ENCODE data around the gene GPR183.

Gene GPR183

GRCh38 chr13:99311748-99312492 is 4.7 kb upstream of the GPR183 start:
- DNase-seq (ENCODE audit: low spot score): no peak

DNA sequence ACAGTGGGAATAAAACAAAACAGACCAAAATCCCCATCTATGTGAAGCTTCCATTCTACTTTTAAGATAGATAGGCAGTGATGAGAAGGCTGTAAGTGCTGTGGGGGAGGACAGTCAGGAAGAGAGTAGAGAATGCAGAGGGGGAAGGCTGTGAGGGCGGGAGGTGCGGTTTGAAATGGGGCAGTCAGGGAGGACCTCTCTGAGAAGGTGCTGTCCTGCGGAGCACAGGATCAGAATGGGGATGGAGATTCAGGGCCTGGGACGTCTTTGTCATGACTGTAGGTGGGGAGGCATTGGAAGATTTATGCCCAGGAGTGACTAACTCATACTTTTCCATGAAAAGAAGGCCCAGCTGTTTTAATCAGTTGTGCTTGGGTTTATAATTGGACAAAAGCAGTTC is 3.9 kb upstream of the GPR183 start:
- no peak for DNase-seq (ENCODE audit: low spot score)

GRCh38 chr13:99310382-99311031 is 3.3 kb upstream of the GPR183 start:
- DNase-seq (ENCODE audit: low spot score): no peak

DNA sequence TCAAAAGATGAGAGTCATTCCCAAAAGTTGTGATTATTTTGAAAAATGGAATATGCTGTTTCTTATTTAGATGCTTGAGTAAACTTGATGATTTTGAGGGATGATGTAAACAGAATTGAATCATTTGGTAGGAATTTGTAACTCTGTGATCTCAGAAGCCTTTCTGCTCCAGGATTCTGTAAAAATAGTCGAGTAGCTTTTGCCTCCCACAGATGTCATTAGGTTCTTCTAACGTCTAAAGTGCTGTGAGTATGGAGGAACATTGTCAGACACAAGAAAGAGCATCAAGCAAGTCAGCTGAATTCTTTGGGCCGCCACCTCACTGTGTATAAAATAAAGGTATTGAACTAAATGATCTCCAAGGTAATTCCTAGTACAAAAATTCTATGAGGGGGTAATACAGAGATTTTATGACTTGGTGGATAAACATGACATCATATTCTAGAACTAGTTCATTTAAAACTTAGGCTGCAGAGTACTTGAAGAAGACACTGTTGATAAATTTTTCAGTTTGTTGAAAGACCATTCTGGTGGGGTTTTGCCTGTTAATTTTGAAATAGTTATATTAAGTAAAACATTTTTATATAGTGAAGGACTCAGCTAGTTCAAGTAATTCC is 1.4 kb upstream of the GPR183 start:
- DNase-seq (ENCODE audit: low spot score): no peak

DNA sequence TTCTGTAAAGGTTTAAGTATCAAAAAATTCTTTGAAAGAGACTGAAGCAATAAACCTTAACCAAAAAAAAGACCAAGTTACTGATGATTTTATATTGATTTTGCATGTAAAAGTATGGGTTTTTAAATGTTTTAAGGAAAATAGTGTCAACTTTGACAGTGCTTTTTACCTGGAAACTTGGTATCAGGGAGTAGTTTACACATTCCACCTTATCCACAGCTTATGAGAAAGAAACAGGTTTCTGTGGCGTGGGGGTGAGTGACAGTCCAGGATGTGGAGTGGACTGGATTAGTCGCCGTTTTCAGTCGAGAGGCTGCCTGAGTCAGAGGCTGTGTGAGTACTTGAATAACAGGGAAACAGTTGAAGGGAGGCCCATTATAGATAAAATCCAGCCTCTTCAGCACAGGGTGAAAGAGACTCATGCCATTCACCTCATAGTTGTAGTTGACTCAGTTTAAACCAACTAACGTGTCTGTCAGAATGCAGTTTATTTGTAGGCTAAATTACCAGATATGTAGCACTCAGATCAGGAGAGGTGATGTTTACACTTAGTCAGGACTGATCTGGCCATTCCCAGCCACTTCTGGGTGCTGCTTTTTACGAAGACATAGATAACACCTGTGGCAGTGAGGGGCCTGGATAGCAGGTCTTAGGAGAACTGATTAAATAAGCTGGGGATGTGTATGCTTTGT is 595 bp upstream of the GPR183 start:
- DNase-seq (ENCODE audit: low spot score): peak; percentile 86

DNA sequence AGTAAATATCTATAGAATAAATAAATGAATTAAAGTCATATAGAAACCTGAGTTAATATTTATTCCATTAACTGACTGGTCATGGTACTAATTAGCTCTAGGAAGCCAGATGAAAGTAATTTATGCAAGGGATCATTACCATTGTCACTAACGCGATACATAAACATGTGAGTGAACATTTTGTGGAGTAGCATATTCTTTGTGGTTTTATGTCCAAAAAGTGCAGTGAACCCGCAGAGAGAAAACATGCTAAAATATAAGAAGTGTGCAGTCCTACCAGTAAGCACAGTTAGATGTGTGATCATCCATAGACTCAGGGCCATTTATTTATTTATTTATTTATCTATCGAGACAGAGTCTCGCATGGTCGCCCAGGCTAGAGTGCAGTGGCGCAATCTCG is 1.6 kb downstream of the GPR183 start:
- no peak for DNase-seq (ENCODE audit: low spot score)

GRCh38 chr13:99305158-99305557 is 2.0 kb downstream of the GPR183 start:
- DNase-seq (ENCODE audit: low spot score): no peak

DNA sequence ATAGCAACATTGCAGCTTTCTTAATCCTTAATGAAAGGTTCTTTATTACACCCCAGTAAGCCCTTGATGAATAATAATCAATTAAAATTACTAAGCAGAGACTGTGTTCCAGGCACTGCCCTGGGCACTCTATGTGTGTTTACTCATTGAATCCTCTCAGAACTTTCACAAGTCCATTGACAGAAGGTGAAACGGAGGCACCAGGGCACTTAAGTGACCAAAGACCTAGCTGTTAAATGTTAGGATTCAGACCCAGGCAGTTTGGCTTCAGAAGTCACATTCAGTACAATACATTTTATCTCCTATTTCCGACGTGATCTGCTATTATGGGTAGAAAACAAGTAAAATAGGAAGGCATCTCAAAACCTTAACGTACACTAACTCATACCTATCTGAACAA is 2.7 kb downstream of the GPR183 start:
- DNase-seq (ENCODE audit: low spot score): no peak

- DNase-seq (ENCODE audit: low spot score): no peak
Measured at GRCh38 chr13:99303863-99304521, 3.2 kb downstream of the GPR183 start.

DNA sequence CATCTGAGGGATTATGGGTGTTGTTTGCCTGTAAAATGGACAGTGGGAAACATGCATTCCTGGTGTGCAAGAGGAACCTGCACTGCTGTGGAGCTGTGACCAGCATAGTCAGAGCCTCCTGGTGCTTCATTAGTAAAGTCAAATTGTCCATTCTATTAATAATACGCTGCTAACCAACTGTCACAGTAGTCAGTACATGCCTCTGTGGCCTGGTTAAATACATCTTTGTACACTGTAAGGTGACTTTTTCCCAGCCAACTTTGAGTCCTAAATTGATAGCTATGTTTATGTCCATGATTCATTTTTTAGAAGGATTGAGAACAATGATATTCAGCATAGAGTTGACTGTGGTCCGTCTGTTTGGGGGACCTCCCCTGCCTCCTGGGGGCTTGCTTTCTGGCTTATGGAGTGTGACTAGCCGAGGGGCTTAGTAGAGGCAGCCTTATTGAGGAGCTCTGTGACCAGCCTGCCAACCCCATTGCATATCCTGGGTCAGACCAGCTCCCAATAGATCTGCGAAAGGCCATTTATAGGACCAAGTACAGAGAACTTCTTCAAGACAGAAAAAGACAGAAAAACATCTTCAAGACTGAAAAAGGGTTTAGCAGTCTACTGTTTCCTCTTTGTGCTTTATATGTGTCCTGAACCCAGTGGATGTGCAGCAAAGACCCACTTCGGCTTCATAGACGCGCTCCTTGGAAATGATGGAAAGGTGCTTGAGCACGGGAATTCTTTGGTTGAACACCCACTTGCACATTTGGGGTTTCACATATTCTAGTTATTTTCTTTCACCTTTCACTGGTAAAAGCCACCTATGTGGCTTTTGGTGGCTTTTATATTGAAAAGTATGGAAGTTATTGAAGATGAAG is 4.3 kb downstream of the GPR183 start:
- DNase-seq (ENCODE audit: low spot score): no peak

DNA sequence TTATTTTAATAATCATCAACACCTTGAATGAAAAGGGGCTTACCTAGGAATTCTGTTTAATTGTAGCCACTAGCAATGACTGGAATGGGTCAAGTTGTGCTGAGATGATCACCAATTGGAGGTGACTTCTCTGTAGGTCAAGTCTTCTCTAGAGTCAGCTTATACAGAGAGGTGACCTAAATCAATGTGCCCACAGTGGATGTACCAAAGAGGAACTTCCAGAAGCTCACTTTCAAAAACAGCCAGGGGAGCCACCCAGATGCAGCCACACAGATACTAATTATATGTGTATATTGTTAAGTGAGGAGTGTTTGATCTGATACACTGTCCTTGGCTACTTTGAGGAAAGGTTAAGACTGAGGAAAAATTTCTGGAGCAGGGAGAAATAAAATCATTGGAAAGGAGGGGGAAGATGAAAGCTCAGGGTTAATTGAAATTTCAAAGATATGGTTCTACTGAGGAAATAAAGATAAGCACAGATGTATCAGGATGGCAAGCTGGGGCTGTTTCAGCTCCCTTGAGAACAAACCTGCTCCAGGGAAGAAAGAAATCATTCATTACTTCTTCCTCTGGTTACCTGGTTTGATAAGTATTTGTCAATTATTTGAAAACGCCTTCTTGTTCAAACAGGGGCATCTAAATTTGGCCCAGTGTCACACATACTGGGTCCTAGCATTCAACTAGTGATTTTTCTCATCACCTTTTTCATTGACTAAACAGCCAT is 5.1 kb downstream of the GPR183 start:
- DNase-seq (ENCODE audit: low spot score): no peak

GRCh38 chr13:99301056-99301838 is 6.0 kb downstream of the GPR183 start:
- DNase-seq (ENCODE audit: low spot score): no peak

GRCh38 chr13:99299920-99300341 is 7.3 kb downstream of the GPR183 start:
- no peak for DNase-seq (ENCODE audit: low spot score)

DNA sequence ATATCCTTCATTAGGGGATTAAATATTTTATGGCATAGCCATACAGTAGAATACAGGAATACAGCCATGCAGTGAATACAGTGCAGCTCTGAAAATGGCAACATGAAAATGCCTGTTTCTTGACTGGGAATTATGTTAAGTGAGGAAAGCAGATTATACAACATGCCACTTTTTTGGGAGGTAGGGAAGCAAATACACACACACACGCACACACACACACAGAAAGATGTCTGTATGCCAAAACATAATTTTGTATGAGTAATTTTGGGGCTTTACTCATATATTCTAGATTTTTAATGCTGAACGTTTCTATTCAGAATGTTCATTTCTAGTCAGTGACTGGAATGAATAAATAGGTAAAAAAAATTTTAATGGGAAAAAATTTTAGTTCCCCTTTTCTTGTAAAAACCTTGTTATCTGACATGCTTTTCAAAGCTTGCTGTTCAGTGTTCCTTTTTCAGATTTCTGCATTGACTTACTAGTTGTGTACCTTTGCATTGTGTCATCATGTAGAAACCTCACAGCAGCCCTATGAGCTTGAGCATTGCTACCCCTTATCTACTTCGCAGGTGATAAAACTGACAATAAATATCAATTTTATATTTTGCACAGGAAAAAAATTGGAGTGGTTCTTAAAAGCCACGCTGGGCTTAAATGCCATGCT is 7.8 kb downstream of the GPR183 start:
- no peak for DNase-seq (ENCODE audit: low spot score)

DNA sequence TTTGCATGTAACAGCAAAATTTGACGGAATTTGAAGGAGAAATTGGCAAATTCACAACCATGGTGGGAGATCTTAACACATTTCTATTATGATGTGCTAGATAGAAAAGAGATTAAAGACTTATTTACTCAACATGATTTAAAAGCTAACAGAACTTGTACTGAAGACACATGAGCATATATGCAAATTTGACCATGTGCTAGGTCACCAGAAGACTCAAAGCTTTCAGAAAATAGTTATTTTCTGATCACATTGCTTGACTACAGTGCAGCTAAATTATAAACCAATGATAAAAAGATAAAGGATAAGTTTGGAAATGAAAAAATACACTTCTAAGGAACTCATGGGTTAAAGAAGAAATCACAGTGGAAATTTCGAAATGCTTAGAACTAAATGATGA is 9.1 kb downstream of the GPR183 start:
- DNase-seq (ENCODE audit: low spot score): no peak

DNA sequence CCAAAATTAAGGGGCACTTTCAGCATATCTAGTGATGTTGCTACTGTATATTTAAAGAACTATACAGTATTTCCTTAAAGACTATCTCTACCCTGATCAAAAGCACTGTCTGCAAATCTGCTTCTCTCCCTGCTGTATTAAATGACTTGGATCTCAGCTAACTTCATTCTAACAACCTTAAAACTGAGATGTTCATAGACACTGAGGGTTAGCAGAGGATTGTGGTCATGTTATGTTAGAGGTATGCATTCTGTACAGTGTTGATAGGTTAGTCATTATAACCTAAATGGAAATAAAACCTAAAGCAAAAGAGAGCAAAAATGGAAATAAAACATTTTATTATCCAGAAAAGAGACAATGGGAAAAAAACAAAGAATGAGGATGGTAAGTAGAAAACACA is 9.9 kb downstream of the GPR183 start:
- DNase-seq (ENCODE audit: low spot score): no peak

- no peak for DNase-seq (ENCODE audit: low spot score)
Measured at GRCh38 chr13:99296398-99296797, 10.8 kb downstream of the GPR183 start.

GRCh38 chr13:99295488-99296252 is 11.5 kb downstream of the GPR183 start:
- DNase-seq (ENCODE audit: low spot score): no peak

Measured in kidney capillary endothelial cell (primary cell).